GM18508 (cell line): ENCODE measurements around the gene NEMF.
A peak's percentile ranks its signal among the peaks of the same experiment; 100 is the strongest.
"Not testable (repeated sequence)": the region's sequence is repeated elsewhere in the genome, so short reads cannot be mapped to it uniquely, and the experiment has no call there.

Source experiments
- ATAC-seq: cut with Tn5 transposase; IDR thresholded peaks from one replicate; pipeline ENCODE4 v1.9.1; 2021; ENCODE audit warnings: moderate number of reproducible peaks; ENCODE audit not compliant: insufficient read depth, unreplicated experiment

NEMF gene

DNA sequence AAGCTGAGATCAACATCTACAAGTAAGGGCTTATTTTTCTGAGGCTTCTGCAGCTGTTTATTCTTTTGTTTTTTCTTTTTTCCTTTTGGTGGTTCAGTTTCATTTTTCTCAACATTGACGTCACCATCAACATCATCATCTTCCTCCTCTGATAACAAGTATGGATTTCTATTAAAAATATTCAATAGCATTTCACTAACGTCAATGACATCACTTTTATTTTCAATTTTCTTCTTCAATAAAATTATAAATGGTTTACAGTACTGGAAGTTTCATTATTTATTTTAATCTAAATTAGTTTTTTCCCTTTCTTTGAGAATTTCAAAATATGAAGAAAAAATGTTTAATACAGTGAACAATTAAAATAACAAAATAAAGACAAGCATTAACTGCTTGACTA, 23.9 kb downstream of the NEMF start:
- ATAC-seq: no peak

DNA sequence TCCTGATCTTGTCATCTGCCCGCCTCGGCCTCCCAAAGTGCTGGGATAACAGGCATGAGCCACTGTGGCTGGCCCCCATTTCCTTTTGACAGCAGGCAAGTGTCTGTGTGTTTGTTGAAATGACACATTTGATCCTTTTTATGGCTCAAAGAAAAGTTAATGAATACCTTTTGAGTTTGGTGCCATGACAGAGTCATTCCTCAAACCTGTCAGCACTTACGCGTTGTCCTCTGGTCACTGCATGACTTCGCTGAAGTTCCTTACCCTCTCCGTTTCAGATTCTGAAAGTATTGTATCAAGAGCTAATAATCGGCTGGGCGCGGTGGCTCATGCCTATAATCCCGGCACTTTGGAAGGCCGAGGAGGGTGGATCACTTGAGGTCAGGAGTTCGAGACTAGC, 32.4 kb downstream of the NEMF start:
- no peak for ATAC-seq

DNA sequence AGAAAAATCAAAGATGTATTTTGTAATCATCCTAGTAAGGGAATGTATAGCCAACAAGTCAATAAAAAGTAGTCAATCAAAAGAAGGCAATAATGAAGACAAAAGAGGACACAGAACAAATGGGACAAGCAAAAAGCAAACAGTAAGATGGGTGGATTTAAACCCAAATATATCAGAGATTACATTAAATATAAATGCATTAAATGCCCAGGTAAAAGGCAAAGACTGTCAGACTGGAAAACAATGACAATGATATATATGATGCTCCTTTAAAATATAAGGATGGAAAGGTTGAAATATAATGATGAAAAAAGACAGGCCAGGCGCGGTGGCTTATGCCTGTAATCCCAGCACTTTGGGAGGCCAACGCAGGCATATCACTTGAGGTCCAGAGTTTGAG, 35.7 kb downstream of the NEMF start:
- no peak for ATAC-seq

DNA sequence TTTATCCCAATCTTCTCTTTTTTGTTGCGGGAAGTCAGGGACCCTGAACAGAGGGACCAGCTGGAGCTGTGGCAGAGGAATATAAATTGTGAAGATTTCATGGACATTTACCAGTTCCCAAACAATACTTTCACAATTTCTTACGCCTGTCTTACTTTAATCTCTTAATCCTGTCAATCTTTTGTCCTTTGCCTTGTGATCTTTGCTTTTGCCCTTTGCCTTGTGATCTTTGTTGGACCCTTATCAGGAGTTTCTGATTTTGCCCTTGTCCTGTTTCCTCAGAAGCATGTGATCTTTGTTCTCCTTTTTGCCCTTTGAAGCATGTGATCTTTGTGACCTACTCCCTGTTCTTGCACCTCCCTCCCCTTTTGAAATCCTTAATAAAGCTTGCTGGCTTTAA, 36.5 kb downstream of the NEMF start:
- ATAC-seq: not testable (repeated sequence)

DNA sequence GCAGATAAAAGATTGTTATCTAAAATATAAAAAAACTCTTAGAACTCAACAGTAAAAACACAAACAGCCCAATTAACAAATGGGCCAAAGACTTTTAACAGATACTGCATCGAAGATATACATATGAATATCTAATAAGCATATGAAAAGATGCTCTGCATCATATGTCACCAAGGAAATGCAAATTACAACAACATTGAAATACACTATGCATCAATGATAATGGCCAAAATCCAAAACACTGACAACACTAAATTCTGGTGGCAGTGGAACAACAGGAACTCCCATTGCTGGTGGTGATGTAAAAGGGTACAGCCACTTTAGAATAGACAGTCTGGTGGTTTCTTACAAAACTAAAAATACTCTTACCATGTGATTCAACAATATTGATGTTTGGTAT, 43.8 kb downstream of the NEMF start:
- ATAC-seq: no peak

DNA sequence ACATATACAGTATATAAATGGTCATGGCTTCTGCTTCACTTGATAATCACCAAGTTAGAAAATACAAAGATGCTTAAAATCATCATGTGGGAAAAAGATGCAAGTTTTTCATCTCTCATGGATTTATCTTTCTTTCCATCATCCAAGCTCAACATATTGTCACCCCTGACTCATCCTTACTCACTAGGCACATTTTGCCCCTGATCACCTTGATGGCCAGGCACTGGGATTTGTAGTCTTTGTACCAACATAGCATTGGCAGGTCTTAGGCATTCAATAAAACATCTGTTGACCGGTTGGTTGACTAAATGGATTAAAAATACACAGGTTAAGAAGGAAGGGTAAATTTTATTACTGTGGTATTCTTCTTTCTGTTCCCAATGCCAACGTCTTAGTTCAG, 56.6 kb downstream of the NEMF start:
- no peak for ATAC-seq

DNA sequence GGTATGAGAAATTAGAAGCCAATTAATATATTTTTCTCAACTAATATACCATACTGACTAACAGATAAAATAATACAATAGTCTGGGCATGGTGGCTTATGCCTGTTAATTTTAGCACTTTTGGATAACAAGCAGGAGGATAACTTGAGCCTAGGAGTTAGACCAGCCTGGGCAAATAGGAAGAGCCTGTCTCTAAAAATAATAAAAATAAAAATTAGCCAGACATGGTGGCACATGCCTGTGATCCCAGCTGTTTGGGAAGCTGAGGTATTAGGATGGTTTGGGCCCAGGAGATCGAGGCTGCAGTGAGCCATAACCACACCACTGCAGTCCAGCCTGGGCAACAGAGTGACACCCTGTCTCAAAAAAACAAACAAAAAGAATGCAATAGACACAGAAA, 60.0 kb downstream of the NEMF start:
- no peak for ATAC-seq

DNA sequence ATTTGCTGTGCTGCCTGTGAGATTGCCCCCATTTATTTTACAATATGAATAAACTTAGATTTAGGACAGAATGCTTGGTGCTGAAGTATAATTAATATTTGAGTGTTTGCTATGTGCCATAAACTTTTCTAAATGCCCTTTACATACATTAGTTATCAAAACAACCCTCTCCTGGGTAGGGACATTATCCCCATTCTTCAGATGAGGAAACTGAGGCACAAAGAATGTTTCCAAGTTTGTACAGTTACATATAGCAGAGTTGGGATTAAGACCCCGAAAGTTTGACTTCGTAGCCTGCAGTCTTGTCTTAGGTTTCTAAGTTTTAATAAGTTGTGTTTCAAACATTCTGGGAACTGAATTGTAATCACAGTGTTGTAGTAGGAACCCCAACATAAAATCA, 66.3 kb downstream of the NEMF start:
- no peak for ATAC-seq

DNA sequence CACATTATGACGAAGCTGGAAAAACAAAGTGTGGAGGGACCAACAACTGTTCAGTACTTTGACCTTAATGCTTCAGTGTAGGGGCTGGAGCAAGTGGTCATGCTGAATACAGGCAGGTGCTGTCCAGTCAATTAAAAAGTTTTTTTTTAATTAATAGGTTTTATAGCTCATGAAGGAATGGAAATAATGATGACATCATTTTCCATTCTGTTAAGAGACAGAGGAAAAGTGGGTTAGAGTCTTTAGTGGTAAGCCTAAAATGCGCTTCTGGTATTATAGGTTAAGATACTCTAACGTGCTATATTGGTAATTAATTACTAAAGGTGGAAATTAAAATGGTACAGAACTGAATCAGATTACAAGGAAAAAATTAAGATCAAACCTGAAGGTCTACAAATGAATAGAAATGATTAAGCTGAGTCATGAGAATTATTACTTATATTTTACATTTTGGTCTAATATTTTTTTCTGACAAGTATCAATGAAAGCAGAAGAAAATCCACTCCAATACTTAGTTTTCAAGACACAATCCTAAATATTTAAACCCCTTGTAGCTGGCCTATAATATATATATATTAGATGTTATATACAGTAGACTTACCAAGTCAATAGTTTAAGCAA, 69.1 kb downstream of the NEMF start:
- no peak for ATAC-seq

DNA sequence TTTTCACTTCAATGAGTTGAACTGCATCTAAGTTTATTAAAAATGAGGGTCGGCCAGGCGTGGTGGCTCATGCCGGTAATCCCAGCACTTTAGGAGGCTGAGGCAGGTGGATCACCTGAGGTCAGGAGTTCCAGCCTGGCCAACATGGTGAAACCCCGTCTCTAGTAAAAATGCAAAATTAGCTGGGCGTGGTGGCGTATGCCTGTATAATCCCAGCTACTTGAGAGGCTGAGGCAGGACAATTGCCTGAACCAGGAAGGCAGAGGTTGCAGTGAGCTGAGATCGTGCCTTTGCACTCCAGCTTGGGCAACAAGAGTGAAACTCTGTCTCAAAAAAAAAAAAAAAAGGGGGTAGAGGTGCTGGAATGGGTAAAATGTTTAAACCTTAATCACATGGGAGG, 71.5 kb downstream of the NEMF start:
- ATAC-seq: not testable (repeated sequence)

DNA sequence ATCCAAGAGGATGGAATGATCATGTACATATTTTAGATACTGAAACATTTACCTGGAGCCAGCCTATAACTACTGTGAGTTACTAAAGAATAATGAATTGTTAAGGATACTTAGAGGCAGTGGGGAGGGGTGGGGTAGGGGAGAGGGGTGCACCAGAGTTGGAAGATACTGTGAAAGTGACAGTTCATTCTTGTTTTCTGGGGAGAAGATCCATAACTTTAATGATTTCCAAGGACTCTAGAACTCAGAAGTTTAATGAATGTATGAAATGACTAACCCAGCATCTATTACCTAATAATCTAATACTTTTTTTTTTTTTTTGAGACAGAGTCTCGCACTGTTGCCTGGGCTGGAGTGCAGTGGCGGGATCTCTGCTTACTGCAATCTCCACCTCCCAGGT, 74.2 kb downstream of the NEMF start:
- no peak for ATAC-seq

DNA sequence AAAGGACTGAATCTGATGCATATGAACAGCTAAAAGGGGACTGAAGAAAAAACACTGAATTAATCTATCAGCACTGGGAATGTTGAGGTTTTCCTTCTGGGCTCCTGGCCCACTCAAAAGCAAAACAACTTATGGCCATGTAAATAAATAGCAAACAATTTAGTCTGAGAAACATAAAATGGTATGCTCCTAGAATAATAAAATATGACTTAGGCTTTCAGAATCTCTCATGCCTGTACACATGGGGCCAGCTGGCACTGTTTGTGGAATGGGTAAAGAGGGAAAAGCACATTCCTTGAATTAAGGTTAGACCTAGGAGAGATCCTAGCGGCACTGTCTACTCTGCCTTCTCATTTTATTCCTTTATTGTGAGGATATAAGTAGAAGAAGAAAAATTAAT, 78.5 kb downstream of the NEMF start:
- ATAC-seq: no peak

DNA sequence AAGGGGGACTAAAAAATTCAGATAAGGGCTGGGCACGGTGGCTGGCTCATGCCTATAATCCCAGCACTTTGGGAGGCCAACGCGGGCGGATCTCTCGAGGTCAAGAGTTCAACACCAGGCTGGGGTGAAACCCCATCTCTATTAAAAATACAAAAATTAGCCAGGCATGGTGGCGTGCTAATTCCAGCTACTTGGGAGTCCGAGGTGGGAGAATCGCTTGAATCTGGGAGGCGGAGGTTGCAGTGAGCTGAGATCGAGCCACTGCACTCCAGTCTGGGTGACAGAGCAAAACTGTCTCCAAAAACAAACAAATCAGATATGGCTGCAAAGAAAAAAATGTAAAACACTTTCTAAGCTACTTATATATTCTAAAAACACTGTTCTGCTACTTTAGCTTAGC, 80.9 kb downstream of the NEMF start:
- ATAC-seq: not testable (repeated sequence)

DNA sequence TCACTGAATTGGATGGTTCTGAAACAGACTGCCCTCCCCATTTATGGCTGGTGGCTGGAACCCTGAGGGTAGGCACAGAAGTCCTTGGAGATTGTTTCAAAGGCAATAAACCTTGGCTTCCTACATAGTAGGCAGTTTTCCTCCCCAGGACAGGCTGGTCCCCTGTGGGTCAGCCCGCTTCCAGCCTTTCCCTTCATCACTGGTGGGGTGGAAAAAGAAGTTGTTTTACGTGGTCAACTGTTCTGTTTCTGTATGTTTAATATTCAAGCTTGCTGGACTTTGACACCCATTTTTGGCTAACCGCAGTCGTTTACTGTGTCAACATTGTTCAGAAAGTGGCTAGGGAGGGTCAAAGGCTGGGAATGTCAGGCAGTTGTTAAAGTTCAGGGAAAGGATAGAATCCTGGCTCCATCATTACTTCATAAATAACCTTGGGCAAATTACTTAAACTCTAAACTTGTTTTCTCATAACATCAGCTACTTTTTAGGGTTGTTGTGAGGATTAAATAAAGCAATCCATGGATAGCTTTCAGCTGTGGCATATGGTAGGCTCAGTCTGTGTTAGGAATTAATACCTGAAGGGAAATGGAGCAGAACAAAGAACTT, 82.3 kb downstream of the NEMF start:
- ATAC-seq: no peak

DNA sequence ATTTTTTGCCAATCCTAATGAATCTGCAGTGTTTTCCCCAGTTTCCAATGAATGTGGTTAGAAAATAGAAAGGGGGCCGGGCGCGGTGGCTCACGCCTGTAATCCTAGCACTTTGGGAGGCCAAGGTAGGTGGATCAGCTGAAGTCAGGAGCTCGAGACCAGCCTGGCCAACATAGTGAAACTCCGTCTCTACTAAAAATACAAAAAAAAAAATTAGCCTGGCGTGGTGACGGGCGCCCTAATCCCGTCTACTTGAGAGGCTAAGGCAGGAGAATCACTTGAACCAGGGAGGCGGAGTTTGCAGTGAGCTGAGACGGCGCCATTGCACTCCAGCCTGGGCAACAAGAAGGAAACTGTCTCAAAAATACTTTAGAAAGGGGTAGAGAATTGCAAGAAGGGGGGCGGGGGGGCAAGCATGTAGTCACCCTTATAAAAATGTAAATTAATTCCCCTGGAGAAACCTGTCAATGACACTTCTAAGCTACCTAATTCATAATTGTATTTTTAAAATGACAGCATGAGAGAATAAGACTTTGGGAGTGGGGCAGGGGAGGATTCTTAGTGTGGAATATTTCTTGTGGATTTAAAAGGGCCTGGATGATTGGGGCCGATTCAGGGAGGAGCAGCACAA, 82.9 kb downstream of the NEMF start:
- ATAC-seq: no peak

DNA sequence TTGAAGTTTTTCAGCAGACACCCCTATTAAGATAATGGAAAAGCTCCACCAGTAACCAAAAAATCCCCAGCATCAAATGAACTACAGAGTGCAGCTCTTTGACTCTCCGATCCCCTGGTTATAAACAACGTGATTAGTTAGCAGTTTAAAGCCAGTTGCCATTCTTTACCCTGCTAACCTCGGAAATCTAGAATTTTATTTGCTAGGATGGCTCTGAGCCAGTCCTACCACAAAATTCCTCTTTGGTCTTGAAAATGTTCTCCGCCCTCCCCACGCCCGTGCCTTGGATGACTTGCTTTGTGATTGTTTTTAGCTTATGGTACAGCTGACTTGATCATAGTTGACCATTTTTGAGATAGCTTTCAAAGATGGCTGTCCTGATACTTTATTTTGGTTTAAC, 83.4 kb downstream of the NEMF start:
- no peak for ATAC-seq

DNA sequence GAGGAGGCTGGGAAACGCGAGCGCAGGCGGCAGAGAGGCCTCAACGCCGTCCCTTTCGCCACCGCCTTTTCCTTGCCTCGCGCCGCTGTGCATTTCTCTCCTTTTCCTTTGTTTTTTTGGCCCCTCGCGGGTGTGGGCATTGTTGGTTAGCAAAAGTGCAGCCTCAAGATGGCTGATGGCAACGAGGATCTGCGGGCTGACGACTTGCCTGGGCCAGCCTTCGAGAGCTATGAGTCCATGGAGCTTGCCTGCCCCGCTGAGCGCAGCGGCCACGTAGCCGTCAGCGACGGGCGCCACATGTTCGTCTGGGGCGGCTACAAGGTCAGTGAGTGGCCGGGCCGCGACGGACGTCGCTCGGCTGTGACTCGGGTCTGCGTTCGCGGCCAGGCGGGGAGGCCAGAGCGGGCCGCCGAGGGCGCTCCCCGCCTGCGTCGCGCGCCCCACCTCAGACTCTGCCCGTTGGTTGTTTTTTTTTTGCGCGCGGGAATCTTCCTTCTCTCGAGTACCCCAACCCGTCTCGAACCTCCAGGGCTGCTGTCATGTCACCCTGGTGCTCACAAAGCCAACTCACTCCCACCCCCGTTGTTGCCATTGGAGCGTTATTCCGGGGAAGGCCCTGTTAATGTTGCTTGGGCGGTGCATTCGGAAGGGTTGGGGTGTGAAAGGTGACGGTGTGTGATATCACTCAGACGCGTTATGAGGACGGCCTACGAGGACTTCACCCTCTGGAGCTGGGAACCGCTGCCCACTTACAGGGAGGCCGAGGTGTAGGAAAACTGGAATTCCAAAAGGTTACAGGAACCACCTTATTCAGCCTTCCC, 84.1 kb downstream of the NEMF start:
- no peak for ATAC-seq

DNA sequence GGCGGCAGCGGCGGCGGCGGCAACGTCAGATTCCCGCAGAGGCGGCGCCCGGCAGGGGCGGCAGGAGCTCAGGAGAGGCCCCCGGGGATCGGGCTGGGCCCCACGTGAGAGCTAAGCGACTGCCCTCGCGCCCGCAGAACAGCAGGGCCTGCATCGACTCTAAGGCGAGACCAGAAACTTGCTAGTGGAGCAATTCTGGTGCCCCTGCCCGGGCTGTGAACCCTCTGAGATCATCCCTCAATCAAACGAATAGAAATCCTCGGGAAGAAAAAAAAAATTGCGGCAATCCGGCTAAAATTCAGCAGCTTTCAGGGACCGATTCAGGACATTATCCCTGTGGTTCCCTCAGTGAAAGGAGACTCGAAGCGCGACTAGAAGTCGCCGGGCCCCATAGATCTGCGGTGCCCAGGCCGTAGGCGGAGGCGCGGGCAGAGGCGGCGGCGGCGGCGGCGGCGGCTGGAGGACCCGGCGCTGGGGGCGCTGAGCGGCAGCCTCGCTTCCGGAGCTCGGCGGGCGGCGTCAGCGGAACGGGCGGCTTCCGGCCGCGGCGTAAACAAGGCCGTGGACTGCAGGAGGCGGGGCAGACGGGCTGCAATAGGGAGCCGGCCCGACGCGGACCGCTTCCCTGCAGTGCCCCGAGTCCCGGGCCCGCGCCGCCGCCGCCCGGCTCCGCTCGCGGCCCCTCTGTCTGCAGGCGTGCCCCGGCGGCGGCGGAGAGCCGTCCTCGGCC, 84.9 kb downstream of the NEMF start, which contains the start of gene KLHDC2:
TSS of gene KLHDC2 (plus strand) at position 583 of the 730 bp plus-strand sequence. CDS start 316 bp downstream, outside the sequence.
- ATAC-seq: peak; percentile 78

DNA sequence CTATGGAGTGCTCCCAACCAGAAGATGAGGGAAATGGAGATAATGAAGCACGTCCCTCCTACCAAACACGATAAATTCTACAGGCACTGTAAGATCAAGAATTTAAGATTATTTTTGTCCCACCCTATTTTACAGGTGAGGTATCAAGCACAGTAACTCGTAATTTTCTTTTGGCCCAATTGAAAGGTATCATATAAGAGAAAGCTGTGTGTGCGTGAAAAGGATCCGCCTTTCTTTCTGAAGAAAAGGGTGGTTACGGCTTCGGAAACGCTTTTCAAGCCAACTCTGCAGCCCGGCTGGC, 85.4 kb downstream of the NEMF start:
- ATAC-seq: no peak

DNA sequence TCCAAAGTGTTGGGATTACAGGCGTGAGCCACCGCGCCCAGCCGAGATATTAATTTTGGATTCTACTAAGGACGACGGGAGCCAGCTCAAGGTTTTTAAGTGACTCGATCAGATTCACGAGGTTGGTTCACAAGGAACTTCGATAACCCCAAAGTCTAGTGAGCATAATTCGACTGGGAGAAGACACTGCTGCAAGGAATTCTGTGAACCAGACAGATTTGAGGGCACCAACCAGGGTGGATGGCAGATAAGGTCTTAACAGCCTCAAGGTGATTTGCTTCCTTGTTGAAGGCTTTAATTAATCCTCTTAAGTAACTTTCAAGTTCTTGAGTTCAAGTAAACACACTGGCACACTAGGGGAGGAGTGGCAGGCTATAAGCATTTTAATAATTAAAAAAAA, 85.7 kb downstream of the NEMF start:
- no peak for ATAC-seq
